A673 (cell line): ENCODE measurements around the gene MN1. TPM values are rescaled to one million over a fixed set of nuclear protein-coding genes. Genes with fewer than 3 reads are reported as not detected.

ENCODE experiments used
- BruUV-seq: library from RNA; stranded (reverse); fragments of 400-500 nt; replicated peaks from 2 replicates; lab custom pipeline; 2021; lab: Mats Ljungman, UMichigan
- CTCF ChIA-PET: fragments of 300-600 bp; sonication (Branson Sonifier 250); formaldehyde crosslinking; loops from one replicate; lab custom pipeline; 2022; ENCODE audit warnings: antibody characterized with exemption; lab: Charles Lee
- POLR2A ChIA-PET: fragments of 300-600 bp; sonication (Branson Sonifier 250); formaldehyde crosslinking; loops from one replicate; lab custom pipeline; 2022; ENCODE audit warnings: antibody characterized with exemption; ENCODE audit not compliant: low non-redundant PET; lab: Charles Lee
- DNase-seq: peaks from one replicate; pipeline ENCODE4 v3.0.0-alpha.2; 2015; ENCODE audit warnings: low spot score
- H3K27ac ChIP-seq: fragments of 200-600 bp; sonication (generic); 2 replicates; pipeline ENCODE4 v1.5.1; 2016; ENCODE audit warnings: mixed run types, low read depth, mild to moderate bottlenecking, mixed read lengths, antibody characterized with exemption, low read length; ENCODE audit not compliant: poor library complexity, severe bottlenecking
- H3K27me3 ChIP-seq: fragments of 200-600 bp; sonication (generic); replicated peaks from 2 replicates; pipeline ENCODE4 v1.6.1; 2017; ENCODE audit warnings: mixed run types, low read depth, mild to moderate bottlenecking, mixed read lengths, antibody characterized with exemption, low read length; ENCODE audit not compliant: insufficient read depth, poor library complexity
- H3K36me3 ChIP-seq: fragments of 200-600 bp; sonication (generic); 2 replicates; pipeline ENCODE4 v1.6.1; 2016; ENCODE audit warnings: mixed run types, mild to moderate bottlenecking, mixed read lengths, antibody characterized with exemption, low read length; ENCODE audit not compliant: insufficient read depth, poor library complexity, severe bottlenecking
- H3K4me1 ChIP-seq: fragments of 200-600 bp; sonication (generic); 2 replicates; pipeline ENCODE4 v1.6.1; 2017; ENCODE audit warnings: mixed run types, mild to moderate bottlenecking, mixed read lengths, antibody characterized with exemption, low read length; ENCODE audit not compliant: insufficient read depth, poor library complexity, severe bottlenecking
- H3K4me3 ChIP-seq: fragments of 200-600 bp; sonication (generic); 2 replicates; pipeline ENCODE4 v1.5.1; 2016; ENCODE audit warnings: low read depth, mixed run types, mild to moderate bottlenecking, mixed read lengths, low read length; ENCODE audit not compliant: poor library complexity, severe bottlenecking
- H3K9me3 ChIP-seq: fragments of 200-600 bp; sonication (generic); 2 replicates; pipeline ENCODE4 v1.6.1; 2016; ENCODE audit warnings: mixed run types, low read depth, mild to moderate bottlenecking, mixed read lengths, antibody characterized with exemption, low read length; ENCODE audit not compliant: poor library complexity, severe bottlenecking
- CTCF ChIP-seq: fragments of 300-800, 200-600 bp; sonication (generic); conservative IDR thresholded peaks from 2 replicates; pipeline ENCODE4 v1.5.1; 2017; ENCODE audit warnings: low read depth, mild to moderate bottlenecking, antibody characterized with exemption, low read length, moderate library complexity, mixed read lengths
- EZH2 ChIP-seq: fragments of 200-600 bp; sonication (generic); IDR thresholded peaks from 2 replicates; pipeline ENCODE4 v1.6.1; 2017; ENCODE audit warnings: borderline replicate concordance, low read depth, mild to moderate bottlenecking, mixed read lengths, antibody characterized with exemption, low read length; ENCODE audit not compliant: poor library complexity, severe bottlenecking
- intact Hi-C: fragments of 100-400 bp; cut with micrococcal nuclease; formaldehyde crosslinking; loops from one replicate; pipeline ENCODE4 v1.10.0; 2022; ENCODE audit not compliant: unreplicated experiment
- total RNA-seq: library from RNA; stranded (reverse); gene quantifications from 2 replicates; pipeline ENCODE4 v1.2.3, GENCODE V29; 2021

Gene MN1
- total RNA-seq, 1 experiment from 2014 or later, result 8.4 TPM

GRCh38 chr22:27829620-27830019, 28.1 kb upstream of the MN1 start:
- TF ChIP-seq CTCF, result no peak
- TF ChIP-seq EZH2, result no peak
- no TSS peak for BruUV-seq
- ChIA-PET POLR2A (no interaction called here), CTCF (no interaction called here)
- peak; percentile 83 for DNase-seq
- Histone ChIP-seq H3K4me1 (peaks cover 5% of the 10 kb centered on the region), H3K4me3 (no peak overlapping the region), H3K27me3 (no peaks in the 10 kb centered on the region), H3K36me3 (no peaks in the 10 kb centered on the region), H3K9me3 (no peaks in the 10 kb centered on the region), H3K27ac (no peak overlapping the region)
- intact Hi-C loops, result no loop called here

GRCh38 chr22:27827604-27828587, 26.3 kb upstream of the MN1 start:
- intact Hi-C loops, result no loop called here
- Histone ChIP-seq H3K27me3 (no peaks in the 10 kb centered on the region), H3K4me3 (no peak overlapping the region), H3K36me3 (no peaks in the 10 kb centered on the region), H3K4me1 (peaks cover 5% of the 10 kb centered on the region), H3K27ac (no peak overlapping the region), H3K9me3 (no peaks in the 10 kb centered on the region)
- no peak for DNase-seq
- CTCF ChIA-PET, result no interaction called here
- TF ChIP-seq EZH2 (no peak), CTCF (no peak)
- POLR2A ChIA-PET, result no interaction called here
- no TSS peak for BruUV-seq

GRCh38 chr22:27825174-27825573, 23.6 kb upstream of the MN1 start:
- no peak for TF ChIP-seq EZH2
- peak; percentile 59 for TF ChIP-seq CTCF
- no peak for DNase-seq
- intact Hi-C loops, result no loop called here
- CTCF ChIA-PET, result no interaction called here
- no peaks in the 10 kb centered on the region for H3K36me3 ChIP-seq
- no peak overlapping the region for H3K4me3 ChIP-seq
- no peaks in the 10 kb centered on the region for H3K27me3 ChIP-seq
- H3K9me3 ChIP-seq, result no peaks in the 10 kb centered on the region
- no peak overlapping the region for H3K27ac ChIP-seq
- no TSS peak for BruUV-seq
- POLR2A ChIA-PET, result no interaction called here
- H3K4me1 ChIP-seq, result peaks cover 4% of the 10 kb centered on the region
